Cardiac muscle cell (in vitro differentiated cells and primary cell): ENCODE data around the gene CPEB1. TPM values are rescaled to one million over a fixed set of nuclear protein-coding genes. Genes with fewer than 3 reads are reported as not detected.

ENCODE experiments used
- DNase-seq, 2 donors: peaks; one replicate each; pipeline versions ENCODE4 v3.0.0 to v3.0.0-alpha.2; 2010 to 2017; ENCODE audit warnings: low read depth in 1 of 2, low spot score in 1 of 2
- H3K27ac ChIP-seq: fragments of 200-600 bp; sonication (generic); 2 replicates; pipeline ENCODE4 v1.5.1; 2016
- H3K27me3 ChIP-seq: fragments of 200-600 bp; sonication (generic); 2 replicates; pipeline ENCODE4 v1.6.0; 2016; ENCODE audit warnings: control low read depth
- H3K36me3 ChIP-seq: fragments of 200-600 bp; sonication (generic); 2 replicates; pipeline ENCODE4 v1.5.1; 2016; ENCODE audit warnings: control low read depth
- H3K4me1 ChIP-seq: fragments of 200-600 bp; sonication (generic); 2 replicates; pipeline ENCODE4 v1.8.1; 2017; ENCODE audit warnings: low read depth, mild to moderate bottlenecking, mixed run types
- H3K4me3 ChIP-seq: fragments of 200-600 bp; sonication (generic); 2 replicates; pipeline ENCODE4 v1.5.1; 2016; ENCODE audit warnings: mild to moderate bottlenecking
- H3K9me3 ChIP-seq: fragments of 200-600 bp; sonication (generic); 2 replicates; pipeline ENCODE4 v1.5.1; 2017; ENCODE audit warnings: low read depth, mild to moderate bottlenecking, control low read depth
- polyA plus RNA-seq: library from polyadenylated mRNA; unstranded; fragments of >200 nt; fragmentation: Nextera tagmentation; extraction: Ambion mirVana; gene quantifications from 2 replicates; pipeline ENCODE4 v1.2.1, GENCODE V29; 2016
- total RNA-seq: library from RNA; depleted of rRNA; stranded (reverse); fragments of >200 nt; gene quantifications from 2 replicates; pipeline ENCODE4 v1.2.3, GENCODE V29; 2016
- TF ChIP-seq, protein P1 (sequence below): IDR thresholded peaks from 2 replicates; pipeline ENCODE4 v1.5.1; 2012; ENCODE audit warnings: low read depth, mild to moderate bottlenecking, low read length

The CPEB1 gene
- total and polyA plus RNA-seq, 2 experiments from 2014 or later = 1.9 to 2.3 TPM

DNA sequence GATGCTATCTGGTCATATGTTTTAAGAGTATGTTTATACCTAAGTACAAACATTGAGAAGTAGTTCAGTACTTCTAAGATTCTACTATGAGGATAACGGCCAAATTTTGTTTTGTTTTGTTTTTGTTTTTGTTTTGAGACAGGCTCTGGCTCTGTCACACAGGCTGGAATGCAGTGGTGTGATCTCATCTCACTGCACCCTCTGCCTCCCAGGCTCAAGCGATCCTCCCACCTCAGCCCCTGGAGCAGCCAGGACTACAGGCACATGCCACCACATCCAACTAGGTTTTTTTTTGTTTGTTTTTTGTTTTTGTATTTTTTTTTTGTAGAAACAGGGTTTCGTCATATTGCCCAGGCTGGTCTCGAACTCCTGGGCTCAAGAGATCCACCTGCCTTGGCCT lies 59.4 kb downstream of the CPEB1 start:
- DNase-seq = no peak
- Histone ChIP-seq H3K4me1 (no peaks in the 10 kb centered on the region), H3K36me3 (no peaks in the 10 kb centered on the region), H3K27me3 (no peaks in the 10 kb centered on the region), H3K9me3 (no peaks in the 10 kb centered on the region), H3K27ac (no peak overlapping the region), H3K4me3 (no peak overlapping the region)
- TF ChIP-seq, protein P1, sequence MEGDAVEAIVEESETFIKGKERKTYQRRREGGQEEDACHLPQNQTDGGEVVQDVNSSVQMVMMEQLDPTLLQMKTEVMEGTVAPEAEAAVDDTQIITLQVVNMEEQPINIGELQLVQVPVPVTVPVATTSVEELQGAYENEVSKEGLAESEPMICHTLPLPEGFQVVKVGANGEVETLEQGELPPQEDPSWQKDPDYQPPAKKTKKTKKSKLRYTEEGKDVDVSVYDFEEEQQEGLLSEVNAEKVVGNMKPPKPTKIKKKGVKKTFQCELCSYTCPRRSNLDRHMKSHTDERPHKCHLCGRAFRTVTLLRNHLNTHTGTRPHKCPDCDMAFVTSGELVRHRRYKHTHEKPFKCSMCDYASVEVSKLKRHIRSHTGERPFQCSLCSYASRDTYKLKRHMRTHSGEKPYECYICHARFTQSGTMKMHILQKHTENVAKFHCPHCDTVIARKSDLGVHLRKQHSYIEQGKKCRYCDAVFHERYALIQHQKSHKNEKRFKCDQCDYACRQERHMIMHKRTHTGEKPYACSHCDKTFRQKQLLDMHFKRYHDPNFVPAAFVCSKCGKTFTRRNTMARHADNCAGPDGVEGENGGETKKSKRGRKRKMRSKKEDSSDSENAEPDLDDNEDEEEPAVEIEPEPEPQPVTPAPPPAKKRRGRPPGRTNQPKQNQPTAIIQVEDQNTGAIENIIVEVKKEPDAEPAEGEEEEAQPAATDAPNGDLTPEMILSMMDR = no peak

DNA sequence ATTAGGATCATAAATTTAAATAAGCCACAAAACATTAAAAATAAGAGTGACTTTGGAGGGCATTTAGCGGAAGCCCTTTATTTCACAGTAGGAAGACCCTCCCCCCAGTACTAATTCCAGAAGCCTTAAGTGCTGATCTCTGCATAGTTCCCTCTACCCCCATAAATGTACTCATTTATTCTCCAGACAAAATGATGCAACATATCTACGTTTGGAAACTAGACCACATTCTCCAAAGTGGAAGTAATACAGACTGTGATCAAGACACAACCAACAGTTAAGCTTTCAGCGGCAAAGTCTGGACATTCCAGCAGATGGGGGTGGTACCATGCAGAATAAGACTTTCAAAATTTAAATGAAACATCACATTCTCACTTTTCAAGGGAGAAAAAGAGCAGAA lies 62.1 kb downstream of the CPEB1 start:
- DNase-seq = peak; percentile 17 to 70
- TF ChIP-seq, protein P1 = peak; percentile 32
- Histone ChIP-seq H3K27ac (no peak overlapping the region), H3K9me3 (no peaks in the 10 kb centered on the region), H3K4me1 (no peaks in the 10 kb centered on the region), H3K27me3 (no peaks in the 10 kb centered on the region), H3K36me3 (no peaks in the 10 kb centered on the region), H3K4me3 (no peak overlapping the region)

DNA sequence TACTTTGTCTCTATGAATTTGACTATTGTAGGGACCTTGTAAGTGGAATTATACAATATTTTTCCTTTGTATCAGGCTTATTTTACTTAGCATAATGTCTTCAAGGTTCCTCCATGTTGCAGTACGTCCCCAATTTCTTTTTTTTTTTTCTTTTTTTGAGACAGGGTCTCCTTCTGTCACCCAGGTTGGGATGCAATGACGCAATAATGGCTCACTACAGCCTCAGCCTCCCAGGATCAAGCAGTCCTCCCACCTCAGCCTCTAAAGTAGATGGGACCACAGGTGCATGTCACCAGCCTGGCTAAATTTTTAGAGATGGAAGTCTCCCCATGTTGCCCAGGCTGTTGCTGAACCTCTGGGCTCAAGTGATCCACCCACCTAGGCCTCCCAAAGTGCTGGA lies 66.5 kb downstream of the CPEB1 start:
- Histone ChIP-seq H3K27ac (no peak overlapping the region), H3K36me3 (no peaks in the 10 kb centered on the region), H3K27me3 (peaks cover 2% of the 10 kb centered on the region), H3K4me1 (no peaks in the 10 kb centered on the region), H3K9me3 (no peaks in the 10 kb centered on the region), H3K4me3 (no peak overlapping the region)
- no peak for DNase-seq
- TF ChIP-seq, protein P1 = no peak

DNA sequence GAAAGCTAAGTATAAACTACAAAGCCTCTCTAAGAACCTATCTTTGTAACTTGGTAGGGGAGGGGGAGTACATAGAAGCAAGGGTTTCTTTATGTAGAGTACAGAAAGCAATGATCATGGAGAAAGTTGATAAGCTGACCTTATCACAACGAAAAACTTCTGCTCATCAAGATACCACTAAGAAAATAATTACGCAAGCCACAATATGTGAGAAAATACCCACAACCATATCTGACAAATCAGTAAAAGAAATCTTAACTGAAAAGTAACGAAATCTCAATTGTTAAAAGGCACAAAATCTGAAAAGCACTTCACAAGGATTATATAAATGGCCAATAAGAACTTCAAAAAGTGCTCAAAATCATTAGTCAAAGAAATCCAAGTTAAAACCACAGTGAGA lies 71.8 kb downstream of the CPEB1 start:
- H3K27me3 ChIP-seq = peaks cover 2% of the 10 kb centered on the region
- TF ChIP-seq, protein P1 = no peak
- H3K4me1 ChIP-seq = no peaks in the 10 kb centered on the region
- no peak overlapping the region for H3K27ac ChIP-seq
- H3K36me3 ChIP-seq = no peaks in the 10 kb centered on the region
- no peaks in the 10 kb centered on the region for H3K9me3 ChIP-seq
- no peak overlapping the region for H3K4me3 ChIP-seq
- DNase-seq = no peak

DNA sequence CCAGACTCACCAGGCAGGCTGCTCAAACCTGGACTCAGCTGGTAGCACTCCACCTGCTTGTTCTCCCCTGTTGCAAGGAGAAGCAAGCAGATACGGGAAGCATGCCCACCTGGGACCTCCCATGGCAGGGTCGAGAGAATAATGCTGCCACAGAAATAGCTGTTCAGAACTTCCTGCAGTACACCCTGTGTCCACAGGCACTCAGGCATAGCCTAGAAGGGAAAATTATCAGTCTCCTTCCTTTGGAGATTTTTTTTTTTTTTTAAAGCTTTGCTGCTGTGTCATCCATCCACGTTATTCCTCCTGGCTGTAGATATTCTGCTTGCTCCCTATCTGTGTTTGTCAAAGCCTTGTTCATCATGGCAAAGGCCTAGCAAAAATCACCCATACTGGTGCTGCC lies 74.2 kb downstream of the CPEB1 start:
- Histone ChIP-seq H3K27me3 (peaks cover 2% of the 10 kb centered on the region), H3K4me3 (no peak overlapping the region), H3K27ac (no peak overlapping the region), H3K36me3 (no peaks in the 10 kb centered on the region), H3K4me1 (no peaks in the 10 kb centered on the region), H3K9me3 (no peaks in the 10 kb centered on the region)
- TF ChIP-seq, protein P1 = no peak
- no peak for DNase-seq

DNA sequence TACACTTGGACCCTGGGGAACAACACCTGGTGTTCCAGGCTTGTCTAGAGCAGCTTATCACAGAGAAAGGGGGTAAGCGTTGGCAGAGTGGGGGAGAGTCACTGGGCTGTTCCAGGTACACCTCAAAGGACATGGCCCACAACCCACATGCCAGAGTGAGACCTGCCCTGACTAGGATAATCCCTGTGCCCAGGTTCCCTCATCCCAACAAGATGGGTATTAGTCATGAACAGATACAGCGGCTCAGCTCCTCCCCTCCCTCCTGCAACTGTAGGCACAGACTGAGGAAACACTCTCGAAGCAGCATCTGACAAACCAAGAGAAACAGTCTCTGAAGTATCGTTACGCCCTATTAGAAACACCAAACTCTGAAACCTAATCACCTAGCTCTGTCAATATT lies 74.9 kb downstream of the CPEB1 start:
- no peak overlapping the region for H3K4me3 ChIP-seq

More for the DNA sequence above, 74.9 kb downstream of the CPEB1 start:
- TF ChIP-seq, protein P1 = no peak
- Histone ChIP-seq H3K27ac (no peak overlapping the region), H3K36me3 (no peaks in the 10 kb centered on the region), H3K27me3 (peaks cover 2% of the 10 kb centered on the region), H3K9me3 (no peaks in the 10 kb centered on the region), H3K4me1 (no peaks in the 10 kb centered on the region)
- DNase-seq = peak in 1 of 2 donors; percentile 12
